K562 (cell line): Measurements from ENCODE around the gene NMUR1. TPM values are rescaled to one million over a fixed set of nuclear protein-coding genes. Genes with fewer than 3 reads are reported as not detected.

Experiments used
- ATAC-seq: fragments of 200-7000 bp; cut with Tn5 transposase; 3 replicates; pipeline ENCODE4 v1.9.1; 2020; ENCODE audit warnings: moderate library complexity
- BruUV-seq: library from RNA; stranded (reverse); fragments of 400-500 nt; replicated peaks from 2 replicates; lab custom pipeline; 2021; lab: Mats Ljungman, UMichigan
- CTCF ChIA-PET: fragments of 300-600 bp; formaldehyde crosslinking; extraction: SDS; loops from one replicate; lab custom pipeline; 2021; ENCODE audit warnings: low intra/inter-chr PET ratio; lab: Yijun Ruan, JAX
- POLR2A ChIA-PET: fragments of 300-600, 350-650 bp; sonication (Branson Sonifier 250); formaldehyde crosslinking; extraction: SDS; loops from one replicate; lab custom pipeline; 2021; ENCODE audit warnings: antibody characterized with exemption, inconsistent platforms; lab: Yijun Ruan, JAX
- DNase-seq, 4 experiments: peaks; one replicate each; pipeline versions ENCODE4 v3.0.0 to v3.0.0-alpha.2; 2011 to 2018; ENCODE audit warnings: low spot score in 3 of 4, mixed read lengths in 3 of 4; ENCODE audit errors: extremely low read depth in 1 of 4
- FAIRE-seq: peaks from 2 replicates; lab custom pipeline; 2011; peaks lifted over from hg19 to GRCh38; lab: Jason Lieb, UNC
- H2AFZ ChIP-seq: 2 replicates; pipeline ENCODE4 v1.6.0; 2011; ENCODE audit warnings: low read depth, low read length, control low read depth, inconsistent platforms
- H3K27ac ChIP-seq: fragments of 200-600 bp; 3 replicates; pipeline ENCODE4 v1.8.0; 2011; ENCODE audit warnings: low read depth, mild to moderate bottlenecking, control low read depth, inconsistent platforms, low read length, moderate library complexity, mixed read lengths; ENCODE audit errors: extremely low read depth
- H3K27me3 ChIP-seq, 2 experiments: fragments of 300-600 bp in 1 of 2; 2 replicates in 1 of 2; 3 replicates in 1 of 2; pipeline versions ENCODE4 v1.6.0 to v1.8.0; 2011; ENCODE audit warnings: inconsistent platforms in 2 of 2, low read length in 2 of 2, mild to moderate bottlenecking in 1 of 2, mixed read lengths in 1 of 2, moderate library complexity in 1 of 2; ENCODE audit not compliant: control insufficient read depth in 2 of 2, insufficient read depth in 2 of 2
- H3K36me3 ChIP-seq: fragments of 300-600 bp; 3 replicates; pipeline ENCODE4 v1.8.0; 2011; ENCODE audit warnings: mild to moderate bottlenecking, low read length, inconsistent platforms; ENCODE audit not compliant: control insufficient read depth, insufficient read depth
- H3K4me1 ChIP-seq, 2 experiments: fragments of 200-600 bp in 1 of 2; replicated peaks in 1 of 2; 2 replicates in 1 of 2; 3 replicates in 1 of 2; pipeline versions ENCODE4 v1.5.1 to v1.8.0; 2011; ENCODE audit warnings: inconsistent platforms in 2 of 2, low read length in 2 of 2, mild to moderate bottlenecking in 1 of 2, mixed read lengths in 1 of 2, moderate library complexity in 1 of 2; ENCODE audit not compliant: control insufficient read depth in 2 of 2, insufficient read depth in 2 of 2
- H3K4me2 ChIP-seq: 2 replicates; pipeline ENCODE4 v1.6.1; 2011; ENCODE audit warnings: low read length, control low read depth, inconsistent platforms, mixed read lengths; ENCODE audit not compliant: insufficient read depth
- H3K4me3 ChIP-seq: fragments of 200-600 bp; sonication (generic), shearing (Covaris generic); 2 replicates; pipeline ENCODE4 v1.5.1; 2016; ENCODE audit warnings: control low read depth, inconsistent platforms
- H3K79me2 ChIP-seq: fragments of 200-600 bp; 3 replicates; pipeline ENCODE4 v1.8.0; 2011; ENCODE audit warnings: low read length, inconsistent platforms; ENCODE audit not compliant: control insufficient read depth, insufficient read depth
- H3K9ac ChIP-seq, 2 experiments: 2 replicates each; pipeline versions ENCODE4 v1.6.0 to v1.6.1; 2011; ENCODE audit warnings: low read depth in 2 of 2, low read length in 2 of 2, control low read depth in 1 of 2, inconsistent platforms in 1 of 2, mild to moderate bottlenecking in 1 of 2, mixed read lengths in 1 of 2; ENCODE audit not compliant: insufficient read depth in 1 of 2
- H3K9me1 ChIP-seq: one replicate; pipeline ENCODE4 v1.6.0; 2011; ENCODE audit warnings: inconsistent platforms, mild to moderate bottlenecking, low read length, moderate library complexity; ENCODE audit not compliant: control insufficient read depth, insufficient read depth
- H3K9me3 ChIP-seq: replicated peaks from 2 replicates; pipeline ENCODE4 v1.5.1; 2011; ENCODE audit warnings: low read depth, low read length, inconsistent platforms; ENCODE audit not compliant: control insufficient read depth, insufficient read depth
- H4K20me1 ChIP-seq: replicated peaks from 2 replicates; pipeline ENCODE4 v1.6.1; 2011; ENCODE audit warnings: low read length, inconsistent platforms, mixed read lengths; ENCODE audit not compliant: control insufficient read depth, insufficient read depth
- ARID1B ChIP-seq: fragments of 450-650 bp; IDR thresholded peaks from 2 replicates; pipeline ENCODE4 v1.6.1; 2016; ENCODE audit warnings: antibody characterized with exemption, mild to moderate bottlenecking, inconsistent platforms
- ATF1 ChIP-seq, 2 experiments: fragments of 450-650 bp in 1 of 2; IDR thresholded peaks; 2 replicates each; pipeline ENCODE4 v1.6.1; 2016; ENCODE audit warnings: missing compliant biosample characterization in 1 of 2, missing genetic modification characterization in 1 of 2
- CREBBP ChIP-seq: IDR thresholded peaks from one replicate; pipeline ENCODE4 v1.6.1; 2012; ENCODE audit warnings: low read depth, mild to moderate bottlenecking, control low read depth, inconsistent platforms, low read length
- CTBP1 ChIP-seq: fragments of 450-650 bp; IDR thresholded peaks from 2 replicates; pipeline ENCODE4 v1.6.1; 2016; ENCODE audit warnings: borderline replicate concordance
- ETV6 ChIP-seq, 3 experiments: fragments of 150-350 bp in 1 of 3; sonication (generic) in 1 of 3; formaldehyde crosslinking in 1 of 3; IDR thresholded peaks; 2 replicates each; pipeline versions ENCODE4 v1.6.1 to v1.8.0; 2014 to 2022; ENCODE audit warnings: borderline replicate concordance in 2 of 3, low read depth in 2 of 3, antibody characterized with exemption in 1 of 3, low read length in 1 of 3, mild to moderate bottlenecking in 1 of 3, missing genetic modification reagents in 1 of 3
- FOXK1 ChIP-seq: sonication (generic); formaldehyde crosslinking; IDR thresholded peaks from 2 replicates; pipeline ENCODE4 v1.8.0; 2022; ENCODE audit warnings: missing genetic modification reagents, mild to moderate bottlenecking, borderline replicate concordance
- HDAC2 ChIP-seq: fragments of 450-650 bp; IDR thresholded peaks from 2 replicates; pipeline ENCODE4 v1.6.1; 2016; ENCODE audit warnings: mild to moderate bottlenecking
- HDAC8 ChIP-seq: fragments of 450-650 bp; IDR thresholded peaks from 2 replicates; pipeline ENCODE4 v1.6.1; 2016; ENCODE audit warnings: mild to moderate bottlenecking, missing genetic modification characterization, moderate library complexity, missing compliant biosample characterization
- HMGN3 ChIP-seq: IDR thresholded peaks from 2 replicates; pipeline ENCODE4 v1.6.1; 2011; ENCODE audit warnings: borderline replicate concordance, low read depth, mild to moderate bottlenecking, mixed read lengths, low read length; ENCODE audit not compliant: insufficient read length; ENCODE audit errors: extremely low read depth
- ILF3 ChIP-seq: fragments of 450-650 bp; IDR thresholded peaks from 2 replicates; pipeline ENCODE4 v1.6.1; 2018; ENCODE audit warnings: antibody characterized with exemption, mild to moderate bottlenecking, moderate library complexity, borderline replicate concordance
- JUND ChIP-seq, 2 experiments: IDR thresholded peaks; 2 replicates in 1 of 2; 3 replicates in 1 of 2; pipeline ENCODE4 v1.6.1; 2011; ENCODE audit warnings: borderline replicate concordance in 2 of 2, low read depth in 2 of 2, low read length in 2 of 2, improper control_type of control experiment in 1 of 2, missing biosample characterization in 1 of 2, missing genetic modification characterization in 1 of 2, missing genetic modification reagents in 1 of 2
- MBD2 ChIP-seq: sonication (generic); IDR thresholded peaks from 2 replicates; pipeline ENCODE4 v1.6.1; 2016; ENCODE audit warnings: low read depth, borderline replicate concordance
- MECOM ChIP-seq: fragments of 250-450 bp; sonication (Bioruptor Pico); IDR thresholded peaks from 2 replicates; pipeline ENCODE4 v1.8.0; 2022; ENCODE audit warnings: inconsistent platforms
- MTA2 ChIP-seq: fragments of 450-650 bp; IDR thresholded peaks from 2 replicates; pipeline ENCODE4 v1.6.1; 2016; ENCODE audit warnings: low read depth
- MXI1 ChIP-seq: IDR thresholded peaks from 2 replicates; pipeline ENCODE4 v1.6.1; 2011; ENCODE audit warnings: low read depth, mild to moderate bottlenecking, improper control_type of control experiment, low read length
- STAT5A ChIP-seq: IDR thresholded peaks from 2 replicates; pipeline ENCODE4 v1.6.1; 2012; ENCODE audit warnings: low read length, inconsistent platforms, borderline replicate concordance
- TEAD1 ChIP-seq, 2 experiments: fragments of 450-650 bp in 1 of 2; sonication (generic) in 1 of 2; formaldehyde crosslinking; IDR thresholded peaks; 2 replicates each; pipeline versions ENCODE4 v1.4.0 to v1.8.0; 2020 to 2022; ENCODE audit warnings: mild to moderate bottlenecking in 2 of 2, missing genetic modification reagents in 1 of 2
- ZNF3 ChIP-seq: fragments of 250-450 bp; sonication (Bioruptor Pico); IDR thresholded peaks from 2 replicates; pipeline ENCODE4 v1.5.0; 2021; ENCODE audit warnings: mild to moderate bottlenecking, moderate library complexity
- ZNF445 ChIP-seq: fragments of 250-450 bp; sonication (Bioruptor Pico); IDR thresholded peaks from 2 replicates; pipeline ENCODE4 v1.4.0; 2020; ENCODE audit warnings: low read depth, mild to moderate bottlenecking, moderate library complexity
- ZNF551 ChIP-seq: fragments of 250-450 bp; sonication (Bioruptor Pico); IDR thresholded peaks from 2 replicates; pipeline ENCODE4 v1.5.0; 2021; ENCODE audit warnings: mild to moderate bottlenecking, moderate library complexity
- ZNF586 ChIP-seq: fragments of 450-650 bp; formaldehyde crosslinking; conservative IDR thresholded peaks from 2 replicates; pipeline ENCODE4 v1.4.0; 2020; ENCODE audit warnings: mild to moderate bottlenecking, moderate library complexity
- ZNF717 ChIP-seq: fragments of 250-450 bp; sonication (Bioruptor Pico); IDR thresholded peaks from 2 replicates; pipeline ENCODE4 v1.5.0; 2021
- ZNF76 ChIP-seq: fragments of 250-450 bp; sonication (Bioruptor Pico); IDR thresholded peaks from 2 replicates; pipeline ENCODE4 v1.4.0; 2020; ENCODE audit warnings: mild to moderate bottlenecking, moderate library complexity, borderline replicate concordance
- WGBS: fragments of 100-300 bp; shearing (Covaris generic); methylation state at CpG from one replicate; pipeline ENCODE4 v1.1.6; 2016; ENCODE audit warnings: low coverage, mixed read lengths; ENCODE audit not compliant: insufficient coverage; ENCODE audit errors: missing lambda C conversion rate; 5-methylcytosine and 5-hydroxymethylcytosine counted together
- in situ Hi-C: fragments of 300-500 bp; cut with MboI; formaldehyde crosslinking; loops from 4 replicates; pipeline ENCODE4 v1.15.0; 2018; ENCODE audit warnings: inconsistent platforms, mixed read lengths
- intact Hi-C: fragments of 100-400 bp; cut with micrococcal nuclease; formaldehyde crosslinking; loops from 2 replicates; pipeline ENCODE4 v1.14.2; 2022
- polyA plus RNA-seq, 8 experiments: library from polyadenylated mRNA; depleted of rRNA in 4 of 8; stranded (reverse) in 5 of 8; unstranded in 3 of 8; fragments of >200 nt; fragmentation: Nextera tagmentation in 2 of 8; fragmentation: Illumina TruSeq in 1 of 8; extraction: Ambion mirVana in 2 of 8; extraction: Trizol in 1 of 8; gene quantifications; 2 replicates each; pipeline versions ENCODE4 v1.2.1 to v1.2.3, GENCODE V29; 2011 to 2014; ENCODE audit warnings: inconsistent platforms in 1 of 8, missing spikeins in 1 of 8
- total RNA-seq, 7 experiments: library from RNA; depleted of rRNA in 6 of 7; stranded (reverse); fragments of >200 nt in 6 of 7; fragmentation: Illumina TruSeq in 2 of 7; extraction: Trizol in 2 of 7; gene quantifications; 2 replicates each; pipeline versions ENCODE4 v1.2.1 to v1.2.3, GENCODE V29; 2011 to 2021; ENCODE audit warnings: low replicate concordance in 1 of 7

NMUR1 gene
- total and polyA plus RNA-seq, 9 of the 15 experiments (the other 6 are each of a cell fraction or from before 2014, with no cell fraction given), result 0.01 to 0.27 (median 0.15) TPM

GRCh38 chr2:231545105-231545902 is 15.1 kb upstream of the NMUR1 start:
- FAIRE-seq, result peak; percentile 48
- no peak for TF ChIP-seq ZNF3 (CRISPR knock-in tag)
- TF ChIP-seq ETV6 (IDR thresholded peaks at IDR 0.05; ENCODE audit: borderline replicate concordance in 1 of 2, low read depth in 2 of 2, low read length in 1 of 2), result peak in 1 of 2 experiments; percentile 54; a peak in 1 of 4 replicates
- no peak for TF ChIP-seq ETV6 (CRISPR knock-in tag; IDR thresholded peaks at IDR 0.05; ENCODE audit: borderline replicate concordance)
- TF ChIP-seq CTBP1, result peak; percentile 56; the same call in 1 of the 2 replicates
- peak; percentile 70; the same call in 1 of the 2 replicates for TF ChIP-seq HDAC2
- no peak for TF ChIP-seq FOXK1 (CRISPR knock-in tag)
- TF ChIP-seq ZNF445 (CRISPR knock-in tag), result no peak
- no peak for TF ChIP-seq ATF1 (CRISPR knock-in tag; IDR thresholded peaks at IDR 0.05)
- no peak for TF ChIP-seq ATF1 (tag; IDR thresholded peaks at IDR 0.05)
- TF ChIP-seq HDAC8 (tag), result no peak
- no peak for TF ChIP-seq MTA2
- no peak for TF ChIP-seq ZNF551
- no peak for TF ChIP-seq MXI1
- TF ChIP-seq ZNF717 (CRISPR knock-in tag), result no peak
- TF ChIP-seq ZNF76 (CRISPR knock-in tag), result no peak
- TF ChIP-seq JUND (IDR thresholded peaks at IDR 0.05; ENCODE audit: borderline replicate concordance, low read depth, low read length), result peak; percentile 58; the same call in 1 of the 2 replicates
- 0 out of 3 replicates have a peak, but pooled peaks have one; percentile 8 for TF ChIP-seq JUND (tag; IDR thresholded peaks at IDR 0.05; ENCODE audit: borderline replicate concordance, low read depth, low read length)
- TF ChIP-seq CREBBP, result no peak
- no peak for TF ChIP-seq MBD2
- no peak for TF ChIP-seq ZNF586
- no peak for TF ChIP-seq TEAD1 (CRISPR knock-in tag; IDR thresholded peaks at IDR 0.05)
- no peak for TF ChIP-seq HMGN3
- no peak for TF ChIP-seq STAT5A
- no peak for TF ChIP-seq ILF3
- TF ChIP-seq MECOM (CRISPR knock-in tag), result no peak
- peak; percentile 59; the same call in 1 of the 2 replicates for TF ChIP-seq ARID1B

More at GRCh38 chr2:231545105-231545902, 15.1 kb upstream of the NMUR1 start:
- Histone ChIP-seq H3K4me2 (peak overlapping the region; percentile 12; the same call in 1 of the 2 replicates), H3K79me2 (no peaks in the 10 kb centered on the region), H2AFZ (peak overlapping the region; percentile 5; the same call in 1 of the 2 replicates), H3K9ac (no peak overlapping the region), H3K4me3 (no peak overlapping the region), H3K27me3 (peaks cover 0 to 11% of the 10 kb centered on the region in 2 experiments; a peak in 2 of 5 replicates), H3K9me3 (0 out of 2 replicates have a peak, but pooled peaks cover 2% of the 10 kb centered on the region), H3K36me3 (no peaks in the 10 kb centered on the region), H3K4me1 (peaks cover 4 to 5% of the 10 kb centered on the region in 2 experiments; a peak in 3 of 5 replicates), H3K27ac (peak overlapping the region; percentile 38; the same call in 1 of the 3 replicates), H4K20me1 (no peaks in the 10 kb centered on the region), H3K9me1 (no peaks in the 10 kb centered on the region)
- 8% methylated on average over 13 of the region's 14 CpGs for WGBS
- ATAC-seq, result peak; percentile 94
- in situ Hi-C loops (no loop called here), intact Hi-C loops (no loop called here)
- peak in 2 of 4 experiments; percentile 16 to 45 for DNase-seq
- no TSS peak for BruUV-seq
- ChIA-PET POLR2A (interaction anchor here (0.6 to 0.8 kb wide), 2 partner anchors 12 to 164 kb away, joined by 3 read pairs; no protein-coding TSS in a partner anchor), CTCF (no interaction called here)
